H9 (cell line): ENCODE data around the gene INSIG1. TPM values are rescaled to one million over a fixed set of nuclear protein-coding genes. Genes with fewer than 3 reads are reported as not detected.

Experiments used
- DNase-seq: peaks from one replicate; pipeline ENCODE4 v3.0.0-alpha.2; 2017
- H2AFZ ChIP-seq: one replicate; pipeline ENCODE4 v1.6.1; 2013; ENCODE audit warnings: mild to moderate bottlenecking, low read length, control low read depth, moderate library complexity
- H2AK5ac ChIP-seq: 2 replicates; pipeline ENCODE4 v1.6.1; 2013; ENCODE audit warnings: low read length, control low read depth, mixed read lengths; ENCODE audit not compliant: insufficient read length
- H2BK120ac ChIP-seq: one replicate; pipeline ENCODE4 v1.6.1; 2013; ENCODE audit warnings: low read depth, mild to moderate bottlenecking, low read length, control low read depth, inconsistent platforms; ENCODE audit not compliant: poor library complexity, severe bottlenecking
- H2BK12ac ChIP-seq: 2 replicates; pipeline ENCODE4 v1.6.1; 2013; ENCODE audit warnings: low read length, control low read depth, mixed read lengths, low read depth; ENCODE audit not compliant: insufficient read length
- H2BK15ac ChIP-seq: 2 replicates; pipeline ENCODE4 v1.6.1; 2013; ENCODE audit warnings: low read depth, low read length, control low read depth
- H2BK20ac ChIP-seq: one replicate; pipeline ENCODE4 v1.6.1; 2013; ENCODE audit warnings: low read depth, mild to moderate bottlenecking, low read length, control low read depth, inconsistent platforms; ENCODE audit not compliant: poor library complexity, severe bottlenecking
- H2BK5ac ChIP-seq: 2 replicates; pipeline ENCODE4 v1.6.1; 2013; ENCODE audit warnings: low read length, control low read depth, mixed read lengths; ENCODE audit not compliant: insufficient read length
- H3K14ac ChIP-seq: 2 replicates; pipeline ENCODE4 v1.6.1; 2013; ENCODE audit warnings: low read length, control low read depth; ENCODE audit not compliant: insufficient read depth
- H3K18ac ChIP-seq: 2 replicates; pipeline ENCODE4 v1.6.1; 2013; ENCODE audit warnings: low read depth, mild to moderate bottlenecking, mixed read lengths, low read length, control low read depth; ENCODE audit not compliant: insufficient read length
- H3K23ac ChIP-seq: 2 replicates; pipeline ENCODE4 v1.6.1; 2013; ENCODE audit warnings: low read length, control low read depth, mixed read lengths, low read depth; ENCODE audit not compliant: insufficient read length
- H3K23me2 ChIP-seq: 2 replicates; pipeline ENCODE4 v1.6.1; 2013; ENCODE audit warnings: low read depth, mild to moderate bottlenecking, mixed read lengths, low read length, control low read depth; ENCODE audit not compliant: insufficient read length, poor library complexity, severe bottlenecking
- H3K27ac ChIP-seq: 2 replicates; pipeline ENCODE4 v1.5.1; 2013; ENCODE audit warnings: low read length, control low read depth, mixed read lengths, low read depth; ENCODE audit not compliant: insufficient read length
- H3K27me3 ChIP-seq: 2 replicates; pipeline ENCODE4 v1.6.1; 2013; ENCODE audit warnings: low read length, control low read depth, inconsistent platforms; ENCODE audit not compliant: insufficient read depth
- H3K4ac ChIP-seq: 2 replicates; pipeline ENCODE4 v1.6.1; 2013; ENCODE audit warnings: low read depth, mild to moderate bottlenecking, control low read depth, inconsistent platforms, low read length, moderate library complexity
- H3K4me1 ChIP-seq: 2 replicates; pipeline ENCODE4 v1.6.1; 2013; ENCODE audit warnings: low read length, control low read depth, inconsistent platforms; ENCODE audit not compliant: insufficient read depth
- H3K4me2 ChIP-seq: 2 replicates; pipeline ENCODE4 v1.6.1; 2013; ENCODE audit warnings: low read length, control low read depth, mixed read lengths; ENCODE audit not compliant: insufficient read length, insufficient read depth
- H3K56ac ChIP-seq: 2 replicates; pipeline ENCODE4 v1.6.1; 2013; ENCODE audit warnings: low read depth, mild to moderate bottlenecking, mixed read lengths, low read length, control low read depth; ENCODE audit not compliant: insufficient read length
- H3K79me1 ChIP-seq: 2 replicates; pipeline ENCODE4 v1.6.1; 2013; ENCODE audit warnings: low read depth, mild to moderate bottlenecking, moderate library complexity, low read length, control low read depth, inconsistent platforms; ENCODE audit not compliant: insufficient read depth, poor library complexity, severe bottlenecking
- H3K79me2 ChIP-seq: 2 replicates; pipeline ENCODE4 v1.6.1; 2013; ENCODE audit warnings: low read length, control low read depth, inconsistent platforms; ENCODE audit not compliant: insufficient read depth
- H3K9ac ChIP-seq: 2 replicates; pipeline ENCODE4 v1.6.1; 2013; ENCODE audit warnings: low read length, control low read depth, mixed read lengths; ENCODE audit not compliant: insufficient read length; ENCODE audit errors: extremely low read depth
- H3K9me3 ChIP-seq: one replicate; pipeline ENCODE4 v1.6.1; 2013; ENCODE audit warnings: low read depth, low read length, inconsistent platforms; ENCODE audit not compliant: control insufficient read depth
- H3T11ph ChIP-seq: one replicate; pipeline ENCODE4 v1.6.1; 2013; ENCODE audit warnings: mild to moderate bottlenecking, low read length, control low read depth, inconsistent platforms
- H4K20me1 ChIP-seq: one replicate; pipeline ENCODE4 v1.6.1; 2013; ENCODE audit not compliant: control insufficient read depth, insufficient read length, insufficient read depth
- H4K5ac ChIP-seq: 2 replicates; pipeline ENCODE4 v1.6.1; 2013; ENCODE audit warnings: low read depth, mild to moderate bottlenecking, mixed read lengths, low read length, control low read depth; ENCODE audit not compliant: insufficient read length
- H4K8ac ChIP-seq: replicated peaks from 2 replicates; pipeline ENCODE4 v1.6.1; 2013; ENCODE audit warnings: low read length, control low read depth, mixed read lengths, low read depth; ENCODE audit not compliant: insufficient read length
- H4K91ac ChIP-seq: 2 replicates; pipeline ENCODE4 v1.6.1; 2013; ENCODE audit warnings: low read depth, mild to moderate bottlenecking, moderate library complexity, mixed read lengths, low read length, control low read depth; ENCODE audit not compliant: insufficient read length
- H3K27ac Mint-ChIP-seq, 3 experiments: 2 replicates in 2 of 3; 3 replicates in 1 of 3; pipeline ENCODE4 v1.8.0; 2020 to 2021; ENCODE audit warnings: mixed read lengths in 3 of 3, mild to moderate bottlenecking in 1 of 3, moderate library complexity in 1 of 3
- H3K27me3 Mint-ChIP-seq: 2 replicates; pipeline ENCODE4 v1.8.0; 2021; ENCODE audit warnings: low read depth, mild to moderate bottlenecking, moderate library complexity, mixed read lengths
- H3K36me3 Mint-ChIP-seq, 3 experiments: 2 replicates in 2 of 3; 3 replicates in 1 of 3; pipeline ENCODE4 v1.8.0; 2020 to 2021; ENCODE audit warnings: low read depth in 3 of 3, mixed read lengths in 3 of 3; ENCODE audit not compliant: insufficient read depth in 1 of 3
- H3K4me1 Mint-ChIP-seq, 2 experiments: 2 replicates each; pipeline ENCODE4 v1.8.0; 2020; ENCODE audit warnings: mixed read lengths in 2 of 2
- H3K4me3 Mint-ChIP-seq, 2 experiments: 2 replicates in 1 of 2; 3 replicates in 1 of 2; pipeline ENCODE4 v1.8.0; 2020 to 2021; ENCODE audit warnings: mild to moderate bottlenecking in 2 of 2, mixed read lengths in 2 of 2, moderate library complexity in 1 of 2
- H3K9me3 Mint-ChIP-seq, 2 experiments: 2 replicates in 1 of 2; 3 replicates in 1 of 2; pipeline ENCODE4 v1.8.0; 2020; ENCODE audit warnings: mild to moderate bottlenecking in 2 of 2, mixed read lengths in 2 of 2, moderate library complexity in 1 of 2
- CTCF ChIP-seq: fragments of 200-600 bp; sonication (generic); conservative IDR thresholded peaks from 3 replicates; pipeline ENCODE4 v1.8.0; 2021; ENCODE audit warnings: antibody characterized with exemption, mild to moderate bottlenecking
- WGBS: extraction: QIAGEN DNeasy Blood & Tissue Kit; methylation state at CpG from one replicate; pipeline ENCODE4 v1.1.7; 2013; ENCODE audit warnings: missing lambda C conversion rate, low lambda C conversion rate, mixed read lengths; ENCODE audit not compliant: insufficient read length; ENCODE audit errors: extremely low coverage; 5-methylcytosine and 5-hydroxymethylcytosine counted together
- total RNA-seq: library from RNA; stranded (reverse); gene quantifications from 2 replicates; pipeline ENCODE4 v1.2.1, GENCODE V29; 2021

The INSIG1 gene
- total RNA-seq, 1 experiment from 2014 or later, result 23.3 TPM

GRCh38 chr7:155324012-155324917 lies 26.6 kb downstream of the INSIG1 start:
- Histone ChIP-seq H3K18ac (no peak overlapping the region), H3K27me3 (no peaks in the 10 kb centered on the region), H4K5ac (no peak overlapping the region), H3K79me2 (no peaks in the 10 kb centered on the region), H2AK5ac (no peak overlapping the region), H3K23me2 (no peaks in the 10 kb centered on the region), H4K91ac (no peak overlapping the region), H4K8ac (no peak overlapping the region), H3K4ac (no peak overlapping the region), H2AFZ (no peak overlapping the region), H3K56ac (no peak overlapping the region), H4K20me1 (no peaks in the 10 kb centered on the region), H3K23ac (no peak overlapping the region), H3K79me1 (no peaks in the 10 kb centered on the region), H2BK12ac (no peak overlapping the region), H2BK20ac (no peak overlapping the region), H3K4me2 (no peak overlapping the region), H3K9me3 (no peaks in the 10 kb centered on the region), H3K14ac (no peak overlapping the region; the same call in 1 of the 2 replicates), H2BK120ac (no peak overlapping the region), H3K9ac (no peak overlapping the region), H2BK15ac (no peak overlapping the region), H2BK5ac (no peak overlapping the region), H3K27ac (no peak overlapping the region), H3K4me1 (no peaks in the 10 kb centered on the region), H3T11ph (no peak overlapping the region)
- no peak for DNase-seq
- no peak overlapping the region for H3K27ac Mint-ChIP-seq
- no peaks in the 10 kb centered on the region for H3K4me1 Mint-ChIP-seq
- peaks cover 0 to 2% (median 1%) of the 10 kb centered on the region in 3 experiments; a peak in 3 of 7 replicates for H3K36me3 Mint-ChIP-seq
- no peaks in the 10 kb centered on the region; a peak in 2 of 5 replicates for H3K9me3 Mint-ChIP-seq
- H3K27me3 Mint-ChIP-seq, result peaks cover 34% of the 10 kb centered on the region
- TF ChIP-seq CTCF, result no peak
- no CpG with 5 or more reads among the region's 19 CpGs for WGBS
- H3K4me3 Mint-ChIP-seq, result no peak overlapping the region
